HG02981 (cell line): Measurements from ENCODE around the gene KIR2DL3.
"Not testable (repeated sequence)": the region's sequence is repeated elsewhere in the genome, so short reads cannot be mapped to it uniquely, and the experiment has no call there.

Experiments used
- ATAC-seq: cut with Tn5 transposase; IDR thresholded peaks from one replicate; pipeline ENCODE4 v1.9.1; 2021; ENCODE audit warnings: mild to moderate bottlenecking, moderate library complexity; ENCODE audit not compliant: unreplicated experiment

KIR2DL3 gene

GRCh38 chr19:54738306-54738705, at the start of gene KIR2DL3:
Gene KIR2DL3, plus strand, starts transcription at chr19:54738513. Its CDS starts 33 bp downstream, at chr19:54738546.
- ATAC-seq = not testable (repeated sequence)

DNA sequence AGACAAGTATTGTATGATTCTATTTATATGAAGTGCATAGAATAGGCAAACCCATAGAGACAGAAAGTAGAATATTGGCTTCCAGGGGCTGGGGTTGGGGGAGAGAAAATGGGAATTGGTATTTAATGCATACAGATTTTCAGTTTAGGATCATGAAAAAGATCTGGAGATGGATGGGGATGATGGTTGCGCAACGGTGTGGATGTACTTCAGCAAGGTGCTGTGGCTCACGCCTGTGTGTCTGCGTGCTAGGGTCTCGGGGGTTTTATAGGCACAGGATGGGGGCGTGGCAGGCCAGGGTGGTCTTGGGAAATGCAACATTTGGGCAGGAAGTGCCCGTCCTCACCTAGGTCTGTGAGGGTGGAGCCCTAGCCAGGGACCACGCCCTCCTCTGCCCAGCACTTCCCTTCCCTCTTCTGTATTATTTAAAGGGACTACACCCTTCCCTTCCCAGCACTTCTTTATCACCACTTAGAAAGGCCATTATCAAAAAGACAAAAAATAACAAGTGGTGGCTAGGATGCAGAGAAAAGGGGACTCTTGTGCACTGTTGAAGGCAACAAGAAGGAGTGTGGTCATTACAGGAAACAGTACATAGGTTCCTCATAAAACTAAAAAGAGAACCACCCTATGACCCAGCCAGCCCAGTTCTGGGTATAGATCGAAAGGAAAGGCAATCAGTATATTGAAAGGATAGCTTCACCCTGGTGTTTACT, 46.6 kb upstream of the KIR2DL3 start:
- ATAC-seq = no peak

DNA sequence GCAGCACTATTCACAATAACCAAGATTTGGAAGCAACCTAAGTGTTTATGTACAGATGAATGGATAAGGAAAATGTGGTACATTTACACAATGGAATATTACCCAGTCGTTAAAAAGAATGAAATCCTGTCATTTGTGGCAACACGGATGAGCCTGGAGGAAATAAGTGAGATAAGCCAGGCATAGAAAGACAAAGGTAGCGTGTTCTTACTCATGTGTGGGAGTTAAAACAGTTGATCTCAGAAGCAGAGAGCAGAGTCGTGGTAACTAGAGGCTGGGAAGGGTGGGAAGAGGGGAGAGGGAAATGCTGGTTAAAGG, 46.1 kb upstream of the KIR2DL3 start:
- ATAC-seq = no peak

GRCh38 chr19:54694648-54695047, 43.7 kb upstream of the KIR2DL3 start:
- no peak for ATAC-seq

- ATAC-seq = no peak
These were observed 42.2 kb upstream of the KIR2DL3 start for GRCh38 chr19:54696117-54696548.

DNA sequence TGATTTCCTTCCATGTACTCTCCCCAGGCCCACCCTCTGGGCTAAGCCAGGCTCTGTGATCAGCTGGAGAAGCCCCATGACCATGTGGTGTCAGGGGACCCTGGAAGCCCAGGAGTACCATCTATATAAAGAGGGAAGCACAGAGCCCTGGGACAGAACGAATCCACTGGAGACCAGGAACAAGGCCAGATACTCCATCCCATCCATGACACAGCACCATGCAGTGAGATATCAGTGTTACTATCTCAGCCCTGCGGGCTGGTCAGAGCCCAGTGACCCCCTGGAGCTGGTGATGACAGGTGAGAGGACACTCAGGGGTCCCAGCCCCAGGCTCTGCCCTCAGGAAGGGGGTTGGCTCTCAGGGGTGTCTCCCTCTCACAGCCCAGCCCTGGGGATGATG, 41.5 kb upstream of the KIR2DL3 start:
- ATAC-seq = no peak

DNA sequence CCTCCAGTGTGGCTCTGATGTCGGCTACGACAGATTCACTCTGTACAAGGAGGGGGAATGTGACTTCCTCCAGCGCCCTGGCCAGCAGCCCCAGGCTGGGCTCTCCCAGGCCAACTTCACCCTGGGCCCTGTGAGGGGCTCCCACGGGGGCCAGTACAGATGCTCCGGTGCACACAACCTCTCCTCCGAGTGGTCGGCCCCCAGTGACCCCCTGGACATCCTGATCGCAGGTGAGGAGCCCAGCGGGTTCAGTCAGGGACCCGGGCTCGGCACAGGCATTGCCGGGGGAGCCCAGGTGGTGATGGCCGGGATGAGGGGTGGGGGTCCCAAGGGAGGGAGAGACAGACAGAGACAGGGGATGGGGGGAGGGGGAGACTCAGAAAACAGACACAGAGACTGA, 40.6 kb upstream of the KIR2DL3 start:
- not testable (repeated sequence) for ATAC-seq

DNA sequence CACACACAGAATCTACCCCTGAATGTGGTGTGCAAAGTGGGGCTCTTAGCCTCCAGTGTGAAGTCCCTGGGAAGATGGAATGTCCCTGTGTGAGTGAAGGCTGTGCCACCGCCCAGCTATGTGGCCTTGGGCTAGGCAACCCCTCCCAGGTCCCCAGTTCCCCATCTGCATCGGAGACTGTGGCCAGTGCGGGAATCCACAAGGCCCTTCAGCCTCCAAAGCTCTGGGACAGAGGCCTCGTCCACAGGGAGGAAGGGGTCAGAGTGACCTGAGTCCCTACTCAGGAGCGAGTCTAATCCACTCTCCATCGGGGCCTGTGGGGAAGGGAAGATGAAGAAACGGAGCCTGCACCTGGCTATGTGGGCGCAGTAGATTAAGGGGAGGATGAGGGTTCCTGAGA, 33.4 kb upstream of the KIR2DL3 start:
- ATAC-seq = no peak

DNA sequence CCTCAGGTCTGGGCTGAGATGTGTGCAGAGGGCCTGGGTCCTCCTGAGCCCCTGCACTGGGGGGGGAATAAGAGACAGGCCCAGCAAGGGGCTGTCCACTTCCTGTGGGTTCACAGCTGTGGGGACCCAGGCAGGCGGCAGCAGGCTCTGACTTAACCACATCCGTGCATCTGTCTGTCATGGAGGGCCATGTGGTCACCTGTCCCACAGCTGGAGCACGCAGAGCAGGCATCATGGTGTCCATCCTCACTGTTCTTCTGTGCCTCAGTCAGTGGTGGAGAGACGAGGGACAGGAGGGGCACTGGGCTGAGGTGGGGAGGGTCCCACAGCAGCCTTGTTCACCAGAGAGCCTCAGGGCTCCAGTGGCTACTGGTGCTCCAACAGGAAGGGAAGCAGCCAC, 30.4 kb upstream of the KIR2DL3 start:
- no peak for ATAC-seq

GRCh38 chr19:54708781-54709180, 29.5 kb upstream of the KIR2DL3 start:
- no peak for ATAC-seq

DNA sequence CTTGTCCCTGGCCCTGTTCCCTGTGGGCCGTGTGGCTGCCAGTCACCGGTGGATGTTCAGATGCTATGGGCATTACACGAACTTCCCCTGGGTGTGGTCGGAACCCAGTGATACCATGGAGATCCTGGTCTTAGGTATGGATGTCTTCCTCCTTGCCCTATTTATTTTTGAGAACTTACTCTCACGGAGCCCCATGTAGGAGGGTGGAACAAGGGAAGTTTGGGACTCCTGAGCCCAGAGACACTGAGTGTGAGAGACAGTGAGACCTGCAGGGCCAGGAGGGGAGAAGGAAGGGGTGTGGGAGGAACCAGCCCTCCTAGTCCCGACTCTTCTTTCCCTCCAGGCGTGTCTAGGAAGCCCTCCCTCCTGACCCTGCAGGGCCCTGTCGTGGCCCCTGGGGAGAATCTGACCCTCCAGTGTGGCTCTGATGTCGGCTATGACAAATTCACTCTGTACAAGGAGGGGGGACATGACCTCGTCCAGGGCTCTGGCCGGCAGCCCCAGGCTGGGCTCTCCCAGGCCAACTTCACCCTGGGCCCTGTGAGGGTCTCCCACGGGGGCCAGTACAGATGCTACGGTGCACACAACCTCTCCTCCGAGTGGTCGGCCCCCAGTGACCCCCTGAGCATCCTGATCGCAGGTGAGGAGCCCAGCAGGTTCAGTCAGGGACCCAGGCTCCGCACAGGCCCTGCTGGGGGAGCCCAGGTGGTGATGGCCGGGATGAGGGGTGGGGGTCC, 28.9 kb upstream of the KIR2DL3 start:
- no peak for ATAC-seq

GRCh38 chr19:54709956-54710355, 28.4 kb upstream of the KIR2DL3 start:
- ATAC-seq = not testable (repeated sequence)

DNA sequence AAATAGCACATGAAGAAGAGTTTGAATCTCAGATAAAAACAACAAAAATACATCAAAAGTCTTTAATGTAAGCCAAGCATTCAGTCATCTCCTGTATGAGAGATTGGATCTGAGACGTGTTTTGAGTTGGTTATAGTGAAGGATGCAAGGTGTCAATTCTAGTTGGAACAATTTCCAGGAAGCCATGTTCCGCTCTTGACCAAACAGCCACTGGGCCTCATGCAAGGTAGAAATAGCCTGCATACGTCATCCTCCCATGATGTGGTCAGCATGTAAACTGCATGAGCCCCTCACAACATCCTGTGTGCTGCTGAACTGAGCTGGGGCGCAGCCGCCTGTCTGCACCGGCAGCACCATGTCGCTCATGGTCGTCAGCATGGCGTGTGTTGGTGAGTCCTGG, 14.2 kb upstream of the KIR2DL3 start, which contains the start of gene KIR3DL3:
Gene KIR3DL3 (plus strand): TSS at position 301 of the 400 bp plus-strand sequence. CDS start 55 bp downstream, at position 356.
- ATAC-seq = no peak

GRCh38 chr19:54724644-54725043, 13.7 kb upstream of the KIR2DL3 start:
- ATAC-seq = no peak

- no peak for ATAC-seq
These were observed 13.0 kb upstream of the KIR2DL3 start for GRCh38 chr19:54725321-54725720.

- ATAC-seq = no peak
These were observed 10.8 kb upstream of the KIR2DL3 start for GRCh38 chr19:54727562-54727961.

DNA sequence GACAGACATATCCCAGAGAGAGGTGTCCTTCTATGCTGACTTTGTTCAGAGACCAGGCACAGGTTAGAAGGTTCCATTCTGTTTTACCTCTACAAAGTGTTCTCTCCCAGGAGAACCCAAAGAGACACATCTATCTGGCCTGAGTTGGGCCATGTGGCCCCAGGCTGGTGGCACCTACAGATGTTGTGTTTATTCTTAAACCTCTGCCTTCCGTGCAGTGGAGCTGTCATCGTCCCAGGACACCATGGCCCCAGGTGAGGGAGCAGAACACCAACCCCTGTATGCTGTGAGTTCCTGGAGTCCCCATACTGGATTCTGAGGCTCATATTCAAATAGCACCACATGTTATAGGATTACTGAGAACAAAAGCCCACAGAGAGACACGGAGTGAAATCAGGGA, 10.1 kb upstream of the KIR2DL3 start:
- no peak for ATAC-seq

DNA sequence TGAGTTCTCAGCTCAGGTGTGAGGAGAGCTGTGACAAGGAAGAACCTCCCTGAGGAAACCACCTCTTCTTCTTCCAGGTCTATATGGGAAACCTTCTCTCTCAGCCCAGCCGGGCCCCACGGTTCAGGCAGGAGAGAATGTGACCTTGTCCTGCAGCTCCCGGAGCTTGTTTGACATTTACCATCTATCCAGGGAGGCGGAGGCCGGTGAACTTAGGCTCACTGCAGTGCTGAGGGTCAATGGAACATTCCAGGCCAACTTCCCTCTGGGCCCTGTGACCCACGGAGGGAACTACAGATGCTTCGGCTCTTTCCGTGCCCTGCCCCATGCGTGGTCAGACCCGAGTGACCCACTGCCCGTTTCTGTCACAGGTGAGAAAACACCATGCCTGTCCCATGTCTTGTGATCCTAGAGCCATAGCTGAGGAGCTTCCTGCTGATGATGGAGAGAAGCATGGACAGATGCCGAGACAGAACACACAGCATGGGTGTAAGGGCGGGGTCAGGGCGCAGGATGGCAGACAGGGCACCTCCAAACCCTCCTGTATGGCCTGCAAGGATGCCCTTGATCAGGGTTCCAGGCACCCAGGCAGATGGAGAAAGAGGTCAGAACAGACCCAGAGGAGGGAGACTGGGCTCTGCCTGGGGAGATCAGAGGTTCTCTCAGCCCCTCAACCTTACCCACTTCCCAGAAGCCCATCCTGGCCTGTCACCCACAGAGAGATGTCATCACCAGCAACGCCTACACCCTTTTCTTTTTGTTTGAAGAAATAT, 8.7 kb upstream of the KIR2DL3 start:
- ATAC-seq = no peak

DNA sequence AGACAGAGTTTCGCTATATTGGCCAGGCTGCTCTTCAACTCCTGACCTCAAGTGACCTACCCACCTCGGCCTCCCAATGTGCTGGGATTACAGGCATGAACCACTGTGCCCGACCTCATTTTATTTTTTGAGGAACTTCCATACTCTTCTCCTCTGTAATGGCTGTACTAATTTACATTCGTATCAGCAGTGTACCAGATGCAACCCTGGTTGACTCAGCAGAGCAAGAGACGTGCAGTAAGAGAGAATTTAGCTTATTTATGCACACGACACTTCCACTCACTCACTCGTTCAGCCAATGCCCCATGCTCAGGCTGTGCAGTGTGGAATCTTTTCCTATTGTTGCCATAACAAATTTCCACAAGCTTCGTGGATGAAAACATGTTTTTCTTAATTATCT, 7.1 kb upstream of the KIR2DL3 start:
- no peak for ATAC-seq

- ATAC-seq = no peak
These were observed 402 bp downstream of the KIR2DL3 start for GRCh38 chr19:54738715-54739114.

DNA sequence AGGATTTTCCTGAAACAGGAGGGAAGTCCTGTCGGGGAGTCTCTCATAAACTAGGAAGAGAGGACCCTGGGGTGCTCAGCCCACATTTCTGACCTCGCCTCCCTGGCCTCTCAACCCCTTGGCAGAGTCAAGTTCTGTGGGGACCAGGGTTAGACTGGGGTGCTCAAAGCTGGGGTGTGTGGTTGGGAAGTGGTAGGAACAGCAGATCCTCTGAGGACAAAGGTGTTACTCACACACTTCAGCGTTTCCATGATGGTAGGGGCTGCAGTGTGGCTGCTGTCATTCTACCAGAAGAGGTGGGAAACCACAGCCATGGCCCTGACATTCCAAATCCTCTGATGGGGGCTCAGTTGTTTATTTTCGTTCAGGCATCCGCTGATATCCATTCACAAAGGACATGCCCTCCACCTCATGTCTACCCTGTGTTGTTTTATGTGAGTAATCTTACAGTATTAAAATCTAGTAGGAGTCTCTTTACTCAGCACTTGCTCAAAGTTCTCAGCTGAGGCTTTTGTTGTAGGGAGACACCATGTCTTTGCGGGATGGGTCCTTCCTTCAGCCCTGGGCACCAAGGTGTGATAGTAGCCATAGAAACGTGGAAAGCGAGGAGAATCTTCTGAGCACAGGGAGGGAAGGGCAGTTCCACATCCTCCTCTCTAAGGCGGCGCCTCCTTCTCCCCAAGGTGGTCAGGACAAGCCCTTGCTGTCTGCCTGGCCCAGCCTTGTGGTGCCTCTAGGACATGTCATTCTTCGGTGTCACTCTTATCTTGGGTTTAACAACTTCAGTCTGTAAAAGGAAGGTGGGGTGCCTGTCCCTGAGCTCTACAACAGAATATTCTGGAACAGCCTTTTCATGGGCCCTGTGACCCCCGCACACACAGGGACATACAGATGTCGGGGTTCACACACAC, 1.5 kb downstream of the KIR2DL3 start:
- no peak for ATAC-seq
